IMR-90 (cell line): Measurements from ENCODE around the gene MTIF2. TPM values are rescaled to one million over a fixed set of nuclear protein-coding genes. Genes with fewer than 3 reads are reported as not detected.

Source experiments
- ATAC-seq: fragments of 200-7000 bp; cut with Tn5 transposase; 2 replicates; pipeline ENCODE4 v1.9.1; 2020; ENCODE audit warnings: low read depth, mild to moderate bottlenecking, moderate library complexity
- BruUV-seq: library from RNA; stranded (reverse); fragments of 400-500 nt; replicated peaks from 2 replicates; lab custom pipeline; 2021; lab: Mats Ljungman, UMichigan
- CTCF ChIA-PET: fragments of 300-600 bp; formaldehyde crosslinking; extraction: SDS; loops from one replicate; lab custom pipeline; 2021; ENCODE audit warnings: antibody characterized with exemption; lab: Yijun Ruan, JAX
- POLR2A ChIA-PET: fragments of 300-600 bp; sonication (Branson Sonifier 250); formaldehyde crosslinking; loops from one replicate; lab custom pipeline; 2022; ENCODE audit warnings: antibody characterized with exemption; ENCODE audit not compliant: unreplicated experiment; lab: Charles Lee
- DNase-seq: peaks from one replicate; pipeline ENCODE4 v3.0.0; 2013
- H2AFZ ChIP-seq: replicated peaks from 2 replicates; pipeline ENCODE3; 2013; ENCODE audit warnings: low read length, mild to moderate bottlenecking; ENCODE audit not compliant: poor library complexity
- H2AK5ac ChIP-seq: 2 replicates; pipeline ENCODE4 v1.6.1; 2013; ENCODE audit warnings: low read depth, low read length, inconsistent platforms
- H2AK9ac ChIP-seq: replicated peaks from 2 replicates; pipeline ENCODE3; 2013; ENCODE audit warnings: mild to moderate bottlenecking, low read depth, low read length, moderate library complexity; ENCODE audit not compliant: poor library complexity
- H2BK120ac ChIP-seq: 2 replicates; pipeline ENCODE4 v1.6.1; 2013; ENCODE audit warnings: low read depth, low read length, inconsistent platforms
- H2BK15ac ChIP-seq: 3 replicates; pipeline ENCODE4 v1.6.1; 2013; ENCODE audit warnings: low read depth, low read length, inconsistent platforms
- H2BK20ac ChIP-seq: 2 replicates; pipeline ENCODE4 v1.6.1; 2013; ENCODE audit warnings: low read depth, mild to moderate bottlenecking, inconsistent platforms, low read length, moderate library complexity
- H2BK5ac ChIP-seq: 2 replicates; pipeline ENCODE4 v1.6.1; 2013; ENCODE audit warnings: mild to moderate bottlenecking, low read depth, low read length, inconsistent platforms; ENCODE audit not compliant: poor library complexity, severe bottlenecking
- H3K14ac ChIP-seq: replicated peaks from 2 replicates; pipeline ENCODE4 v1.6.1; 2013; ENCODE audit warnings: low read depth, low read length, inconsistent platforms
- H3K18ac ChIP-seq: 2 replicates; pipeline ENCODE4 v1.6.1; 2013; ENCODE audit warnings: low read depth, low read length, control low read depth
- H3K23ac ChIP-seq: 2 replicates; pipeline ENCODE4 v1.6.1; 2013; ENCODE audit warnings: low read depth, low read length, inconsistent platforms
- H3K27ac ChIP-seq: 2 replicates; pipeline ENCODE4 v1.5.1; 2013; ENCODE audit warnings: mild to moderate bottlenecking, control low read depth, low read length; ENCODE audit not compliant: insufficient read depth
- H3K27me3 ChIP-seq: 2 replicates; pipeline ENCODE4 v1.6.1; 2013; ENCODE audit warnings: low read length; ENCODE audit not compliant: control insufficient read depth, insufficient read depth
- H3K36me3 ChIP-seq: 2 replicates; pipeline ENCODE4 v1.6.1; 2013; ENCODE audit warnings: low read length, mixed read lengths; ENCODE audit not compliant: control insufficient read depth, insufficient read depth
- H3K4ac ChIP-seq: 2 replicates; pipeline ENCODE4 v1.6.1; 2013; ENCODE audit warnings: low read depth, low read length, inconsistent platforms
- H3K4me1 ChIP-seq: 2 replicates; pipeline ENCODE4 v1.6.1; 2013; ENCODE audit warnings: low read length, mixed read lengths; ENCODE audit not compliant: control insufficient read depth, insufficient read depth
- H3K4me2 ChIP-seq: 2 replicates; pipeline ENCODE4 v1.6.1; 2013; ENCODE audit warnings: low read depth, mild to moderate bottlenecking, control low read depth, low read length, moderate library complexity
- H3K4me3 ChIP-seq: 2 replicates; pipeline ENCODE4 v1.5.1; 2013; ENCODE audit warnings: low read depth, mild to moderate bottlenecking, control low read depth, low read length, moderate library complexity; ENCODE audit not compliant: insufficient read depth
- H3K56ac ChIP-seq: 2 replicates; pipeline ENCODE4 v1.6.1; 2013; ENCODE audit warnings: low read length, inconsistent platforms; ENCODE audit not compliant: insufficient read depth; ENCODE audit errors: extremely low read depth
- H3K79me1 ChIP-seq, 2 experiments: 2 replicates each; pipeline ENCODE4 v1.6.1; 2013; ENCODE audit warnings: low read length in 2 of 2, inconsistent platforms in 1 of 2, low read depth in 1 of 2
- H3K9ac ChIP-seq: 2 replicates; pipeline ENCODE4 v1.6.1; 2013; ENCODE audit warnings: low read depth, low read length, control low read depth
- H3K9me1 ChIP-seq: 2 replicates; pipeline ENCODE4 v1.6.1; 2013; ENCODE audit warnings: low read length, inconsistent platforms; ENCODE audit not compliant: insufficient read depth
- H3K9me3 ChIP-seq: 2 replicates; pipeline ENCODE4 v1.6.1; 2013; ENCODE audit warnings: low read length; ENCODE audit not compliant: control insufficient read depth, insufficient read depth
- H4K20me1 ChIP-seq: 2 replicates; pipeline ENCODE4 v1.6.1; 2013; ENCODE audit warnings: low read length, inconsistent platforms; ENCODE audit not compliant: insufficient read depth
- H4K5ac ChIP-seq: 2 replicates; pipeline ENCODE4 v1.6.1; 2013; ENCODE audit warnings: mild to moderate bottlenecking, low read depth, low read length, control low read depth
- H4K8ac ChIP-seq, 2 experiments: 2 replicates each; pipeline ENCODE4 v1.6.1; 2013; ENCODE audit warnings: low read depth in 2 of 2, low read length in 2 of 2, control low read depth in 1 of 2, inconsistent platforms in 1 of 2
- H4K91ac ChIP-seq: 2 replicates; pipeline ENCODE4 v1.6.1; 2013; ENCODE audit warnings: low read depth, low read length, inconsistent platforms; ENCODE audit not compliant: insufficient read depth
- BHLHE40 ChIP-seq: fragments of 150-350 bp; IDR thresholded peaks from 2 replicates; pipeline ENCODE4 v1.6.1; 2016; ENCODE audit warnings: mild to moderate bottlenecking, low read depth, low read length
- CEBPB ChIP-seq: IDR thresholded peaks from 2 replicates; pipeline ENCODE4 v1.6.1; 2012; ENCODE audit warnings: low read depth, low read length, improper control_type of control experiment
- CHD1 ChIP-seq: IDR thresholded peaks from 2 replicates; pipeline ENCODE4 v1.6.1; 2012; ENCODE audit warnings: low read depth, low read length, improper control_type of control experiment
- FOS ChIP-seq: fragments of 150-350 bp; IDR thresholded peaks from 2 replicates; pipeline ENCODE4 v1.6.1; 2016; ENCODE audit warnings: low read depth, low read length
- MAFK ChIP-seq: IDR thresholded peaks from 2 replicates; pipeline ENCODE4 v1.6.1; 2012; ENCODE audit warnings: low read depth, low read length, improper control_type of control experiment
- MAZ ChIP-seq: IDR thresholded peaks from 2 replicates; pipeline ENCODE4 v1.6.1; 2012; ENCODE audit warnings: low read depth, mild to moderate bottlenecking, low read length, improper control_type of control experiment, moderate library complexity, borderline replicate concordance
- MXI1 ChIP-seq: IDR thresholded peaks from 2 replicates; pipeline ENCODE4 v1.6.1; 2012; ENCODE audit warnings: low read depth, mild to moderate bottlenecking, low read length, moderate library complexity, borderline replicate concordance
- NFE2L2 ChIP-seq: fragments of 150-350 bp; IDR thresholded peaks from 2 replicates; pipeline ENCODE4 v1.6.1; 2016; ENCODE audit warnings: low read depth, mild to moderate bottlenecking, low read length
- POLR2A ChIP-seq: IDR thresholded peaks from 2 replicates; pipeline ENCODE4 v1.6.1; 2012; ENCODE audit warnings: mild to moderate bottlenecking, low read depth, low read length
- RAD21 ChIP-seq: IDR thresholded peaks from 2 replicates; pipeline ENCODE4 v1.6.1; 2012; ENCODE audit warnings: low read length, improper control_type of control experiment
- RCOR1 ChIP-seq: IDR thresholded peaks from 2 replicates; pipeline ENCODE4 v1.6.1; 2012; ENCODE audit warnings: mild to moderate bottlenecking, low read length, improper control_type of control experiment; ENCODE audit not compliant: insufficient replicate concordance
- RFX5 ChIP-seq: IDR thresholded peaks from 2 replicates; pipeline ENCODE4 v1.8.0; 2012; ENCODE audit warnings: low read depth, mild to moderate bottlenecking, low read length, moderate library complexity
- SMC3 ChIP-seq: fragments of 150-350 bp; IDR thresholded peaks from 2 replicates; pipeline ENCODE4 v1.6.1; 2016; ENCODE audit warnings: low read depth, mild to moderate bottlenecking, antibody characterized with exemption, low read length, moderate library complexity
- WGBS, 2 experiments: methylation state at CpG; one replicate each; pipeline versions ENCODE4 v1.1.5 to v1.1.7; 2013; ENCODE audit warnings: missing lambda C conversion rate in 2 of 2; ENCODE audit not compliant: insufficient read length in 1 of 2; ENCODE audit errors: extremely low coverage in 2 of 2; 5-methylcytosine and 5-hydroxymethylcytosine counted together
- dilution Hi-C: fragments of 300-500 bp; cut with HindIII; formaldehyde crosslinking; loops from one replicate; pipeline ENCODE4 v1.14.3; 2018; ENCODE audit warnings: low sequenced_read_pairs; ENCODE audit not compliant: unreplicated experiment
- in situ Hi-C: fragments of 300-500 bp; cut with MboI; formaldehyde crosslinking; loops from 3 replicates; pipeline ENCODE4 v1.14.3; 2019; ENCODE audit warnings: low sequenced_read_pairs, inconsistent platforms, mixed read lengths
- intact Hi-C: fragments of 100-400 bp; cut with micrococcal nuclease; formaldehyde crosslinking; loops from 2 replicates; pipeline ENCODE4 v1.10.0; 2022
- polyA plus RNA-seq, 3 experiments: library from polyadenylated mRNA; depleted of rRNA; stranded (reverse); fragments of >200 nt; gene quantifications; 2 replicates each; pipeline ENCODE4 v1.2.3, GENCODE V29; 2012; ENCODE audit warnings: low replicate concordance in 1 of 3
- total RNA-seq: library from RNA; depleted of rRNA; stranded (reverse); fragments of >200 nt; gene quantifications from 2 replicates; pipeline ENCODE4 v1.2.3, GENCODE V29; 2012
- TF ChIP-seq, protein P1 (sequence below): conservative IDR thresholded peaks from 2 replicates; pipeline ENCODE4 v1.5.1; 2012; ENCODE audit warnings: mild to moderate bottlenecking, low read depth, low read length, improper control_type of control experiment
- TF ChIP-seq, protein P2 (sequence below): fragments of 150-350 bp; IDR thresholded peaks from 2 replicates; pipeline ENCODE4 v1.6.1; 2017; ENCODE audit warnings: mild to moderate bottlenecking, antibody characterized with exemption, low read length, low read depth
- TF ChIP-seq, protein P3 (sequence below): fragments of 150-350 bp; IDR thresholded peaks from 2 replicates; pipeline ENCODE4 v1.6.1; 2016; ENCODE audit warnings: low read depth, mild to moderate bottlenecking, low read length, moderate library complexity, borderline replicate concordance

MTIF2 gene
- total and polyA plus RNA-seq, 2 of the 4 experiments (the other 2 are of a cell fraction): 10.8 to 22.6 TPM

DNA sequence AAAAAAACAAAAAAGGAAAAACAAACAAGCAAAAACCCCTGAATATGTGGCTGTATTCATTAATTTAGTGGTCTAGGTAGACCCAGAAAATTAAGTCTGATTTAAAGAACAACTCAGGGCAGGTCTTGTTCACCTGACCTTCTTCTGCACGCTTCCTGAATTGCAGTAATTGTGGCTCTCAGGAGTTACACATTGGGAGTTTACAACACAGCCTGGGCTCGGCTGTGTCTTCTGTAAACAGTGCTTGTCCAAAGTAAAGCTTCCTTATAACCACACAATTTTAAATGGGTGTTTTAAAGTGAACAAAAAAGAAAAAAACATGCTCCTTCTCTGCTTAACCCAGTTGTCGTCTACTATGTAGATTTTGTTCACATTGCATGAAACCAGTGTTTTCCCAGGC, 8.3 kb upstream of the MTIF2 start:
- in situ Hi-C loops: no loop called here
- Histone ChIP-seq H4K91ac (no peak overlapping the region), H2AFZ (no peak overlapping the region), H3K4me2 (no peak overlapping the region), H3K56ac (no peak overlapping the region), H3K9ac (no peak overlapping the region), H2BK5ac (no peak overlapping the region), H3K9me3 (no peaks in the 10 kb centered on the region), H3K27me3 (no peaks in the 10 kb centered on the region), H4K8ac (no peak overlapping the region), H3K36me3 (no peaks in the 10 kb centered on the region), H2AK5ac (no peak overlapping the region), H2AK9ac (no peak overlapping the region), H3K9me1 (peaks cover 2% of the 10 kb centered on the region; the same call in 1 of the 2 replicates), H3K4me3 (no peak overlapping the region), H3K23ac (no peak overlapping the region), H2BK15ac (no peak overlapping the region), H2BK20ac (no peak overlapping the region), H3K18ac (no peak overlapping the region), H3K79me1 (peaks cover 0 to under 1% of the 10 kb centered on the region in 2 experiments; a peak in 2 of 4 replicates), H2BK120ac (no peak overlapping the region), H3K14ac (no peak overlapping the region), H3K4me1 (0 out of 2 replicates have a peak, but pooled peaks cover 4% of the 10 kb centered on the region), H3K4ac (no peak overlapping the region), H3K27ac (no peak overlapping the region), H4K5ac (no peak overlapping the region), H4K20me1 (no peaks in the 10 kb centered on the region)
- dilution Hi-C loops: no loop called here
- no peak for TF ChIP-seq RFX5
- TF ChIP-seq RAD21: no peak
- TF ChIP-seq RCOR1: no peak
- TF ChIP-seq, protein P1, sequence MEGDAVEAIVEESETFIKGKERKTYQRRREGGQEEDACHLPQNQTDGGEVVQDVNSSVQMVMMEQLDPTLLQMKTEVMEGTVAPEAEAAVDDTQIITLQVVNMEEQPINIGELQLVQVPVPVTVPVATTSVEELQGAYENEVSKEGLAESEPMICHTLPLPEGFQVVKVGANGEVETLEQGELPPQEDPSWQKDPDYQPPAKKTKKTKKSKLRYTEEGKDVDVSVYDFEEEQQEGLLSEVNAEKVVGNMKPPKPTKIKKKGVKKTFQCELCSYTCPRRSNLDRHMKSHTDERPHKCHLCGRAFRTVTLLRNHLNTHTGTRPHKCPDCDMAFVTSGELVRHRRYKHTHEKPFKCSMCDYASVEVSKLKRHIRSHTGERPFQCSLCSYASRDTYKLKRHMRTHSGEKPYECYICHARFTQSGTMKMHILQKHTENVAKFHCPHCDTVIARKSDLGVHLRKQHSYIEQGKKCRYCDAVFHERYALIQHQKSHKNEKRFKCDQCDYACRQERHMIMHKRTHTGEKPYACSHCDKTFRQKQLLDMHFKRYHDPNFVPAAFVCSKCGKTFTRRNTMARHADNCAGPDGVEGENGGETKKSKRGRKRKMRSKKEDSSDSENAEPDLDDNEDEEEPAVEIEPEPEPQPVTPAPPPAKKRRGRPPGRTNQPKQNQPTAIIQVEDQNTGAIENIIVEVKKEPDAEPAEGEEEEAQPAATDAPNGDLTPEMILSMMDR: no peak
- no peak for TF ChIP-seq CEBPB
- TF ChIP-seq, protein P2, sequence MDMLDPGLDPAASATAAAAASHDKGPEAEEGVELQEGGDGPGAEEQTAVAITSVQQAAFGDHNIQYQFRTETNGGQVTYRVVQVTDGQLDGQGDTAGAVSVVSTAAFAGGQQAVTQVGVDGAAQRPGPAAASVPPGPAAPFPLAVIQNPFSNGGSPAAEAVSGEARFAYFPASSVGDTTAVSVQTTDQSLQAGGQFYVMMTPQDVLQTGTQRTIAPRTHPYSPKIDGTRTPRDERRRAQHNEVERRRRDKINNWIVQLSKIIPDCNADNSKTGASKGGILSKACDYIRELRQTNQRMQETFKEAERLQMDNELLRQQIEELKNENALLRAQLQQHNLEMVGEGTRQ: no peak
- TF ChIP-seq SMC3: no peak
- no peak for TF ChIP-seq MAZ
- TF ChIP-seq, protein P3, sequence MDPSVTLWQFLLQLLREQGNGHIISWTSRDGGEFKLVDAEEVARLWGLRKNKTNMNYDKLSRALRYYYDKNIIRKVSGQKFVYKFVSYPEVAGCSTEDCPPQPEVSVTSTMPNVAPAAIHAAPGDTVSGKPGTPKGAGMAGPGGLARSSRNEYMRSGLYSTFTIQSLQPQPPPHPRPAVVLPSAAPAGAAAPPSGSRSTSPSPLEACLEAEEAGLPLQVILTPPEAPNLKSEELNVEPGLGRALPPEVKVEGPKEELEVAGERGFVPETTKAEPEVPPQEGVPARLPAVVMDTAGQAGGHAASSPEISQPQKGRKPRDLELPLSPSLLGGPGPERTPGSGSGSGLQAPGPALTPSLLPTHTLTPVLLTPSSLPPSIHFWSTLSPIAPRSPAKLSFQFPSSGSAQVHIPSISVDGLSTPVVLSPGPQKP: no peak
- TF ChIP-seq FOS: no peak
- no peak for TF ChIP-seq MXI1
- TF ChIP-seq BHLHE40: no peak
- TF ChIP-seq MAFK: no peak
- TF ChIP-seq NFE2L2: no peak
- no peak for TF ChIP-seq POLR2A
- no peak for TF ChIP-seq CHD1
- no TSS peak for BruUV-seq
- DNase-seq: no peak
- intact Hi-C loops: no loop called here
- ChIA-PET POLR2A (no interaction called here), CTCF (no interaction called here)
- WGBS, 2 experiments: no CpG with 5 or more reads among the region's 3 CpGs
- no peak for ATAC-seq
